Suppressor macrophage treated with lipopolysaccharide for 1 hour (primary cell): ENCODE results near the gene INTS6.

ENCODE experiments used
- DNase-seq, 3 donors: peaks; one replicate each; pipeline ENCODE4 v3.0.0-alpha.2; 2020 to 2022

Gene INTS6

DNA sequence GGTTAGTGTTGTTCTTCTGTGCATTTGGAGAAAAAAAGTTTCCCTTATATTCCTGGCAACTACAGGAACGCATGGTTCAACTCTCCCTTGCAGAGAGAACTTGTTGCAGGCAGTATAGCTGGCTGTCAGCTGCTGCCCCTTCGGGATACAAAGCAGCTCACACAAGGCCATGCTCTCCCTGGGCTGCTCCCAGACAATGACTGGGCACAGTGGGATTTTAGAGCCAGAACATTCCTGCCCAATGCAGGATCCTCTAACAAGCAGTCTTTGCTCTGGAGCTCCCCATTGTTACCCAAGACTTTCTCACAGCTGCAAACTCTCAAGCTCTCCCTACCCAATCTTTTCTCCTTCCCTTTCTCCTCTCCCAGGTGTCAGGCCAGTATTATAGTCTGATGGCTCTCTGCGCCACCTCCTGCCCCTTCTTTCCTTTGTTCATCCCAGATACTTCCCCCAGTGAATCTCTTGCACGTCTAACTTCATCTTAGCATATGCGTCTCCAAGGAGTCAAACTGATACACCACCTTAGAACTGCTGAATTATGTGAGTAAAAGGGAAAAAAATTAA, 140.8 kb downstream of the INTS6 start:
- DNase-seq = no peak
